GM12874 (cell line): ENCODE measurements around the gene SKP1.

Experiments
- CTCF ChIP-seq: IDR thresholded peaks from 2 replicates; pipeline ENCODE4 v1.5.1; 2011; ENCODE audit warnings: low read depth, mild to moderate bottlenecking, control low read depth, low read length, moderate library complexity; ENCODE audit not compliant: insufficient read depth

SKP1 gene

GRCh38 chr5:134114886-134115805 lies 61.6 kb downstream of the SKP1 start:
- no peak for TF ChIP-seq CTCF

- TF ChIP-seq CTCF, result no peak
Observed at GRCh38 chr5:134113902-134114875, 62.6 kb downstream of the SKP1 start, which contains the start of gene TCF7. Gene TCF7 (plus strand): TSS chr5:134114681. CDS start chr5:134114907, 226 bp downstream.

GRCh38 chr5:134113363-134113889 lies 63.3 kb downstream of the SKP1 start:
- no peak for TF ChIP-seq CTCF

- no peak for TF ChIP-seq CTCF
Observed at GRCh38 chr5:134112726-134113362, 63.9 kb downstream of the SKP1 start.

GRCh38 chr5:134111741-134112647 lies 64.8 kb downstream of the SKP1 start:
- TF ChIP-seq CTCF, result no peak

- TF ChIP-seq CTCF, result no peak
Observed at GRCh38 chr5:134110382-134110781, 66.4 kb downstream of the SKP1 start.
